WERI-Rb-1 (cell line): ENCODE measurements around the gene DNAJB6.

Experiments used
- DNase-seq: peaks from one replicate; pipeline ENCODE4 v3.0.0-alpha.2; 2020
- H3K27ac ChIP-seq: fragments of 250-450 bp; sonication (Bioruptor Pico); 2 replicates; pipeline ENCODE4 v1.5.1; 2020; ENCODE audit warnings: mild to moderate bottlenecking, moderate library complexity
- H3K27me3 ChIP-seq: fragments of 250-450 bp; sonication (Bioruptor Pico); 2 replicates; pipeline ENCODE4 v1.5.1; 2021; ENCODE audit warnings: mild to moderate bottlenecking, low read depth, moderate library complexity; ENCODE audit not compliant: insufficient read depth, severe bottlenecking
- H3K36me3 ChIP-seq: fragments of 250-450 bp; sonication (Bioruptor Pico); 2 replicates; pipeline ENCODE4 v1.5.1; 2020; ENCODE audit warnings: mild to moderate bottlenecking, moderate library complexity
- H3K4me3 ChIP-seq: 2 replicates; pipeline ENCODE4 v1.5.1; 2011; ENCODE audit warnings: low read depth, mild to moderate bottlenecking, control low read depth, low read length
- H3K9me3 ChIP-seq: fragments of 250-450 bp; sonication (Bioruptor Pico); 2 replicates; pipeline ENCODE4 v1.5.1; 2021; ENCODE audit warnings: mild to moderate bottlenecking, moderate library complexity; ENCODE audit not compliant: severe bottlenecking
- TF ChIP-seq, protein P1 (sequence below): IDR thresholded peaks from 2 replicates; pipeline ENCODE4 v1.5.1; 2011; ENCODE audit warnings: low read depth, mild to moderate bottlenecking, control low read depth, inconsistent platforms, low read length

The DNAJB6 gene

DNA sequence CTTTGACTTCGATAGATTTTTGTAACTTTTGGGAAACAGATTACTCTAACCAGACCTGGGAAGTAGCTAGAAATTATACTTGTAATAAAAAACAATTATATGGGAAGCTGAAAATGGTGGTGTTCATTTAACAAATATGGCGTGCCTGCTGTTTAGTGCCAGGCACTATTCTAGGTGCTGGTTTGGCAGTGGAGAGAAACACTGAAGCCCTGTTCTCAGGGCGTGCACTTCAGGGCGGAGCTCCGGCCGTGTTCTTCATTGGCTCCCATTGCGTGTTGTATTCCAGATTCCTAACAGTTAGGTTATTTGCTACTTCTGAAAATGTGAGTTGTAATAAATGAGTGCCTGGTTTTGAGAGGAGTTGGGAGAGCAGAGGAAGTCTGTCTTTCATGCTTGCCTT lies 38.6 kb downstream of the DNAJB6 start:
- TF ChIP-seq, protein P1, sequence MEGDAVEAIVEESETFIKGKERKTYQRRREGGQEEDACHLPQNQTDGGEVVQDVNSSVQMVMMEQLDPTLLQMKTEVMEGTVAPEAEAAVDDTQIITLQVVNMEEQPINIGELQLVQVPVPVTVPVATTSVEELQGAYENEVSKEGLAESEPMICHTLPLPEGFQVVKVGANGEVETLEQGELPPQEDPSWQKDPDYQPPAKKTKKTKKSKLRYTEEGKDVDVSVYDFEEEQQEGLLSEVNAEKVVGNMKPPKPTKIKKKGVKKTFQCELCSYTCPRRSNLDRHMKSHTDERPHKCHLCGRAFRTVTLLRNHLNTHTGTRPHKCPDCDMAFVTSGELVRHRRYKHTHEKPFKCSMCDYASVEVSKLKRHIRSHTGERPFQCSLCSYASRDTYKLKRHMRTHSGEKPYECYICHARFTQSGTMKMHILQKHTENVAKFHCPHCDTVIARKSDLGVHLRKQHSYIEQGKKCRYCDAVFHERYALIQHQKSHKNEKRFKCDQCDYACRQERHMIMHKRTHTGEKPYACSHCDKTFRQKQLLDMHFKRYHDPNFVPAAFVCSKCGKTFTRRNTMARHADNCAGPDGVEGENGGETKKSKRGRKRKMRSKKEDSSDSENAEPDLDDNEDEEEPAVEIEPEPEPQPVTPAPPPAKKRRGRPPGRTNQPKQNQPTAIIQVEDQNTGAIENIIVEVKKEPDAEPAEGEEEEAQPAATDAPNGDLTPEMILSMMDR: no peak
- H3K9me3 ChIP-seq: no peaks in the 10 kb centered on the region
- no peak for DNase-seq
- H3K27me3 ChIP-seq: no peaks in the 10 kb centered on the region
- H3K4me3 ChIP-seq: no peak overlapping the region
- H3K27ac ChIP-seq: no peak overlapping the region
- peaks cover 24% of the 10 kb centered on the region for H3K36me3 ChIP-seq

DNA sequence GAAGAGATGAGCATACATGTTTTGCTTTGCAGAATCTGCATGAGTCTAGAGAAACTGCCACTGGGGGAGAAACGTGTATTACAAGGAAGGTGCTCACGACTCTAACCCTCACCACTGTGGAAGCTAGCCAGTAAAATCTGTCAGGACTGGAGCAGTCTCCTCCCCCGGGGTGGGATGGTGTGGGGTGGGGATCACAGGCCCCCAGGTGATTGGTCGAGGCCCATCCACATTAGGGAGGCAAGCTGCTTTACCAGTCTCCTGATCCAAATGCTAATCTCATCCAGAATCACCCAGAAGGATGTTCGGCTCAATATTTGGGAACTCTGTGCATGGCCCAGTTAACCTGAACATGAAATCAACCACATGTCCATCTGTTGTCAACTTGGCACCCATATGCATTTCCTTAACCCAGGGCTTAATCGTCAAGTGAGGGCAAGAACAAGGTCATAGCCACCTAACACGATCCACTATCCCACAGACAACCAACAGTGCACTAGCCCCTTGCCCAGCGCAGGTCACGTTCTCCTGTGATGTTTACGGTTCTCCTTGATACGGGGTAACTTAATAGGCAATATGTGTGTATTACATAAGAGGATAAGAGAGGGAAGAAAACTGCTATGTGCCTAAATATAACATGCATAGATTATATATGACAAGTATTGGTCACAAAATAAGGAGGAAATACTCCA lies 40.8 kb downstream of the DNAJB6 start:
- H3K9me3 ChIP-seq: no peaks in the 10 kb centered on the region
- no peak overlapping the region for H3K27ac ChIP-seq
- no peak overlapping the region for H3K4me3 ChIP-seq
- TF ChIP-seq, protein P1: no peak
- H3K27me3 ChIP-seq: no peaks in the 10 kb centered on the region
- peaks cover 15% of the 10 kb centered on the region for H3K36me3 ChIP-seq
- DNase-seq: no peak

DNA sequence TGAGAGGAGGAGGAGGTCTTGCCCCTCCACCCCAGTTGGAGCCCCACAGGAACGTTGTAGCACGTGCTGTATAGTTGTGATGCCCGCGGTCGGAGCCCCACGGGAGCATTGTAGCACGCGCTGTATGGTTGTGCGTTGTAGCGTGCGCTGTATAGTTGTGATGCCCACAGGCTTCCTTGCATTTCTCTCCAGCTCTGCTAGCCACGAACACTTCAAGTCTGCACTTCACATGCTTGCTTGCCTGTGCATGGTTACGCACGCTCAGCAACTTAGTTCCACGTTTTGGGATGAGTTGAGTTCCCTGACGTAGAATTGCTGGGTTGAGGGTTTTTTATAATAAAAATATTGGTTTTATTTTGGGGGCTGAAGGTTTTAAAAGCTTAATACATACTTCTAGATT lies 41.6 kb downstream of the DNAJB6 start:
- Histone ChIP-seq H3K9me3 (no peaks in the 10 kb centered on the region), H3K27ac (no peak overlapping the region), H3K4me3 (no peak overlapping the region), H3K36me3 (peaks cover 18% of the 10 kb centered on the region), H3K27me3 (no peaks in the 10 kb centered on the region)
- no peak for DNase-seq
- TF ChIP-seq, protein P1: no peak

DNA sequence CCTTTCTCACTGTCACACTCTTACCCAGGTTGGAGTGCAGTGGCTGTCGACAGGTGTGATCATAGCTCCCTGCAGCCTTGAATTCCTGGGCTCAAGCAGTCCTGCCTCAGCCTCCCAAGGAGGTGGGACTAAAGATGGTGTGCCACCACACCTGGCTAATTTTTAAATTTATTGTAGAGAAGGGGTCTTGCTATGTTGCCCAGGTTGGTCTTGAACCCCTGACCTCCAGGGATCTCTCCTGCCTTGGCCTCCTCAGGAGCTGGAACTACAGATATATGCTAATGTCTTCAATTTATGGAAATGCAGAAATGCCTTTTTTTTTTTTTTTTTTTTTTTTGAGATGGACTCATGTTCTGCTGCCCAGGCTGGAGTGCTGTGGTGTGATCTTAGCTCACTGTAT lies 42.7 kb downstream of the DNAJB6 start:
- no peaks in the 10 kb centered on the region for H3K9me3 ChIP-seq
- TF ChIP-seq, protein P1: no peak
- H3K27me3 ChIP-seq: no peaks in the 10 kb centered on the region
- H3K4me3 ChIP-seq: no peak overlapping the region
- peaks cover 23% of the 10 kb centered on the region for H3K36me3 ChIP-seq
- H3K27ac ChIP-seq: no peak overlapping the region
- DNase-seq: no peak

DNA sequence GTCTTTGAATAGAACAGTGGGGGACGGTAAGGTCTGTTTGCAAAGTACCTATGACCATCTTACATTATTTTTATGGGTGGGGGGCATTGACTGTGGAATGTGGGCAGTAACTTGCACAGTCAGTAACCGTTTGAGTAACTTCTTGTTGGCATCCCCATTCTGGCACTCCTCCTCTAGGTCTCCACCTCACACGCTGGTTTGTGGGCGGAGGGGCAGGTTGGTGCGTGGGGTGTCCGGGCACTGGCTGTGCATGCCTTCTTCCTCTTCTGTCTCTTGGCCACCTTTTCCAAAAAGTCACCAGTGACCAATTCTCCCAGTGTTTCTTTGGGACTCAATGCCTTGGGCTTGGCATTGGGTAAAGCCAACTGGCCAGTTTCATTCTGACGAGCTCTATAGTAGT lies 43.6 kb downstream of the DNAJB6 start:
- Histone ChIP-seq H3K4me3 (no peak overlapping the region), H3K27ac (no peak overlapping the region), H3K9me3 (no peaks in the 10 kb centered on the region), H3K36me3 (peaks cover 33% of the 10 kb centered on the region), H3K27me3 (no peaks in the 10 kb centered on the region)
- TF ChIP-seq, protein P1: no peak
- DNase-seq: no peak

DNA sequence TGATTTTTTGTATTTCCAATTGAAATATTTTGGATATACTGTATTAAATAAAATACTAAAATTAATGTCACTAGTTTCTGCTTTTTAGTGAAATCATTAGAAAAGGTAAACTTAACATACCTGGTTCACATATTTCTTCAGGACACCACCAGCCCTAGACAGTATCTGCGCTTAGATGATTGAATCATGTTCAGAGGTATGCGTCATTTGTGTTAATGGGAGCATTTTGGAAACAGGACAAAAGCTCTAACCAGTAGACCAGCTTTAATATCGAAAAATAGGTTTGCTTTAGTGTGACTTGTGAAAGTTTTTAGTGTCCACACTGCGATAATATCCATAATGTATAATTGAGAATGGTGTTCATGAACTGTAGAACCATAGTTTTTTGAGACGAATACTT lies 47.1 kb downstream of the DNAJB6 start:
- Histone ChIP-seq H3K27ac (no peak overlapping the region), H3K27me3 (no peaks in the 10 kb centered on the region), H3K36me3 (peaks cover 47% of the 10 kb centered on the region), H3K4me3 (no peak overlapping the region), H3K9me3 (no peaks in the 10 kb centered on the region)
- TF ChIP-seq, protein P1: no peak
- DNase-seq: no peak
